Measurements from ENCODE around the gene PRKN.

DNA sequence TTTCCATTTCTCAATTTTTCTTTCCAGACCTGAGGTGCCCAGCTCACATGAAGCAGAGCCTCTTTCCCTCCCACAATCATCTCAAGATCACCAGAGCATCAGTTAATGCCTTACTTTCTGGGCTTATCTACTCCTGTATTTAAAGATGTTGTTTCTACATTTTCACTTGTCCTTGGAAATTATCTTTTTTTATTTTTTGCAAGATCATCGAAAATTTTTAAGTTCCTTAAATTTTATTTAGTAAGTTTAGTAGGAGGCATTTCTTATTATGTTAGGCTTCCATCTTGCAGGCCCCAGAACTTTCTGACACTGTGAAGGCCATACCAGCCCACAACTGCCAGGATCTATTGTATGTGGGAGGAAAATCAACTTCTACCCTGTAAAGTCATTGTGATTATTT, 466.0 kb downstream of the PRKN start:
- TF ChIP-seq, protein P1, sequence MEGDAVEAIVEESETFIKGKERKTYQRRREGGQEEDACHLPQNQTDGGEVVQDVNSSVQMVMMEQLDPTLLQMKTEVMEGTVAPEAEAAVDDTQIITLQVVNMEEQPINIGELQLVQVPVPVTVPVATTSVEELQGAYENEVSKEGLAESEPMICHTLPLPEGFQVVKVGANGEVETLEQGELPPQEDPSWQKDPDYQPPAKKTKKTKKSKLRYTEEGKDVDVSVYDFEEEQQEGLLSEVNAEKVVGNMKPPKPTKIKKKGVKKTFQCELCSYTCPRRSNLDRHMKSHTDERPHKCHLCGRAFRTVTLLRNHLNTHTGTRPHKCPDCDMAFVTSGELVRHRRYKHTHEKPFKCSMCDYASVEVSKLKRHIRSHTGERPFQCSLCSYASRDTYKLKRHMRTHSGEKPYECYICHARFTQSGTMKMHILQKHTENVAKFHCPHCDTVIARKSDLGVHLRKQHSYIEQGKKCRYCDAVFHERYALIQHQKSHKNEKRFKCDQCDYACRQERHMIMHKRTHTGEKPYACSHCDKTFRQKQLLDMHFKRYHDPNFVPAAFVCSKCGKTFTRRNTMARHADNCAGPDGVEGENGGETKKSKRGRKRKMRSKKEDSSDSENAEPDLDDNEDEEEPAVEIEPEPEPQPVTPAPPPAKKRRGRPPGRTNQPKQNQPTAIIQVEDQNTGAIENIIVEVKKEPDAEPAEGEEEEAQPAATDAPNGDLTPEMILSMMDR (IDR thresholded peaks at IDR 0.05; ENCODE audit: low read depth, low read length), result no peak
- no peak for TF ChIP-seq POLR2A (IDR thresholded peaks at IDR 0.05; ENCODE audit: extremely low read depth, insufficient read length)
